ENCODE data around the gene ARHGAP24.

Gene ARHGAP24

DNA sequence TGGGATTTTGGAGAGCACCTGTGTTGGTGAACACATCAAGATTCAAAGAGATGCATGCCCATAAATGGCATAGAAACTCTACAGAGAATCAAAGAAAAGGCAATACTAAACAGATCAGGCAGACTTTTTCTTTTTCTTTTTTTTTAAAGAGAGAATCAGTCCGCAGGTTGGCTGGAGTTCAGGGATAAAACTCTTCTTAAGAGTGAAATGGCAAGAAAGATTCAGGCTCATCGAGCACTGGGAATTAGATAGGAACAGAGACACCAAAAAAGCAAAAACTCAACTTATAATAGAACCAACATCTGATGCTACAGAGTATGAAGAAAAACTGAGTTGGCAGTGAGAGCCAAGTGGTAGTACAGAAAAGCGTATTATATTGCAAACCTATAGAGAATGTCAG, 314.3 kb downstream of the ARHGAP24 start:
- no CpG with 5 or more reads among the region's 3 CpGs for WGBS (ENCODE audit: extremely low coverage, insufficient coverage, insufficient read length)
- H3K9me3 ChIP-seq (ENCODE audit: insufficient read depth, low read depth, low read length) = no peaks in the 10 kb centered on the region

GRCh38 chr4:85790582-85790981, 315.6 kb downstream of the ARHGAP24 start:
- no peak overlapping the region for H3K9ac ChIP-seq (ENCODE audit: low read length)
- H4K12ac ChIP-seq (ENCODE audit: low read depth, low read length) = no peak overlapping the region
- no peak overlapping the region for H2BK5ac ChIP-seq (ENCODE audit: low read depth, low read length, poor library complexity)
- H3K36me3 ChIP-seq (ENCODE audit: control insufficient read depth in 1 of 2, insufficient read depth in 2 of 2, low read length in 2 of 2) = no peaks in the 10 kb centered on the region
- no peak overlapping the region for H2AK5ac ChIP-seq (ENCODE audit: low read length)
- no peak overlapping the region for H2AFZ ChIP-seq (ENCODE audit: insufficient read depth, low read length, poor library complexity)
- no peaks in the 10 kb centered on the region for H3K79me2 ChIP-seq (ENCODE audit: control insufficient read depth, insufficient read depth, low read length, poor library complexity)
- H3K23ac ChIP-seq (ENCODE audit: low read length) = no peak overlapping the region
- H4K8ac ChIP-seq (ENCODE audit: low read depth, low read length) = no peak overlapping the region
- H3K14ac ChIP-seq (ENCODE audit: low read length) = no peak overlapping the region
- H3K4me3 ChIP-seq (ENCODE audit: low read depth, low read length) = no peak overlapping the region
- H3K27me3 ChIP-seq (ENCODE audit: insufficient read depth, low read length) = no peaks in the 10 kb centered on the region
- H4K91ac ChIP-seq (ENCODE audit: low read depth, low read length) = no peak overlapping the region
- H2BK120ac ChIP-seq (ENCODE audit: insufficient read depth, low read length, poor library complexity) = no peak overlapping the region
- H3K4ac ChIP-seq (ENCODE audit: low read depth, low read length) = no peak overlapping the region
- H3K79me1 ChIP-seq (ENCODE audit: low read length) = no peaks in the 10 kb centered on the region
- H3K27ac ChIP-seq (ENCODE audit: low read depth, low read length) = no peak overlapping the region
- no peak for DNase-seq
- H3K4me1 ChIP-seq (ENCODE audit: control insufficient read depth in 1 of 2, insufficient read depth in 2 of 2, low read length in 2 of 2) = no peaks in the 10 kb centered on the region
- no peaks in the 10 kb centered on the region for H3K9me3 ChIP-seq (ENCODE audit: insufficient read depth, low read depth, low read length)
- H3K18ac ChIP-seq (ENCODE audit: low read length) = no peak overlapping the region
- H3K4me2 ChIP-seq (ENCODE audit: low read length) = no peak overlapping the region
- H2BK12ac ChIP-seq (ENCODE audit: low read length) = no peak overlapping the region

More for the DNA sequence above, 314.3 kb downstream of the ARHGAP24 start:
- H3K27ac ChIP-seq (ENCODE audit: low read depth, low read length) = no peak overlapping the region
- DNase-seq = no peak
- H3K4me3 ChIP-seq (ENCODE audit: low read depth, low read length) = no peak overlapping the region
- no peak overlapping the region for H3K4ac ChIP-seq (ENCODE audit: low read depth, low read length)
- no peaks in the 10 kb centered on the region for H3K79me1 ChIP-seq (ENCODE audit: low read length)
- no peak overlapping the region for H3K18ac ChIP-seq (ENCODE audit: low read length)
- H3K4me2 ChIP-seq (ENCODE audit: low read length) = no peak overlapping the region
- no peak overlapping the region for H2AFZ ChIP-seq (ENCODE audit: insufficient read depth, low read length, poor library complexity)
- no peaks in the 10 kb centered on the region for H3K27me3 ChIP-seq (ENCODE audit: insufficient read depth, low read length)
- no peaks in the 10 kb centered on the region for H3K79me2 ChIP-seq (ENCODE audit: control insufficient read depth, insufficient read depth, low read length, poor library complexity)
- H3K9ac ChIP-seq (ENCODE audit: low read length) = no peak overlapping the region
- no peaks in the 10 kb centered on the region for H3K4me1 ChIP-seq (ENCODE audit: control insufficient read depth in 1 of 2, insufficient read depth in 2 of 2, low read length in 2 of 2)
- H2AK5ac ChIP-seq (ENCODE audit: low read length) = no peak overlapping the region
- no peak overlapping the region for H4K8ac ChIP-seq (ENCODE audit: low read depth, low read length)
- H3K14ac ChIP-seq (ENCODE audit: low read length) = no peak overlapping the region
- H2BK120ac ChIP-seq (ENCODE audit: insufficient read depth, low read length, poor library complexity) = no peak overlapping the region
- H4K12ac ChIP-seq (ENCODE audit: low read depth, low read length) = no peak overlapping the region
- no peak overlapping the region for H2BK5ac ChIP-seq (ENCODE audit: low read depth, low read length, poor library complexity)
- no peak overlapping the region for H2BK12ac ChIP-seq (ENCODE audit: low read length)
- no peak overlapping the region for H3K23ac ChIP-seq (ENCODE audit: low read length)
- H3K36me3 ChIP-seq (ENCODE audit: control insufficient read depth in 1 of 2, insufficient read depth in 2 of 2, low read length in 2 of 2) = no peaks in the 10 kb centered on the region
- no peak overlapping the region for H4K91ac ChIP-seq (ENCODE audit: low read depth, low read length)

GRCh38 chr4:85792376-85793232, 317.7 kb downstream of the ARHGAP24 start:
- Histone ChIP-seq H4K91ac (ENCODE audit: low read depth, low read length) (no peak overlapping the region), H2AFZ (ENCODE audit: insufficient read depth, low read length, poor library complexity) (no peak overlapping the region), H3K9me3 (ENCODE audit: insufficient read depth, low read depth, low read length) (no peaks in the 10 kb centered on the region), H2BK120ac (ENCODE audit: insufficient read depth, low read length, poor library complexity) (no peak overlapping the region), H3K4me3 (ENCODE audit: low read depth, low read length) (no peak overlapping the region), H3K9ac (ENCODE audit: low read length) (no peak overlapping the region), H2BK12ac (ENCODE audit: low read length) (no peak overlapping the region), H2AK5ac (ENCODE audit: low read length) (no peak overlapping the region), H3K4ac (ENCODE audit: low read depth, low read length) (no peak overlapping the region), H3K4me2 (ENCODE audit: low read length) (no peak overlapping the region), H4K12ac (ENCODE audit: low read depth, low read length) (no peak overlapping the region), H3K79me1 (ENCODE audit: low read length) (no peaks in the 10 kb centered on the region), H3K18ac (ENCODE audit: low read length) (no peak overlapping the region), H3K36me3 (ENCODE audit: control insufficient read depth in 1 of 2, insufficient read depth in 2 of 2, low read length in 2 of 2) (no peaks in the 10 kb centered on the region), H4K8ac (ENCODE audit: low read depth, low read length) (no peak overlapping the region), H3K23ac (ENCODE audit: low read length) (no peak overlapping the region), H3K27ac (ENCODE audit: low read depth, low read length) (no peak overlapping the region), H2BK5ac (ENCODE audit: low read depth, low read length, poor library complexity) (no peak overlapping the region), H3K4me1 (ENCODE audit: control insufficient read depth in 1 of 2, insufficient read depth in 2 of 2, low read length in 2 of 2) (no peaks in the 10 kb centered on the region), H3K14ac (ENCODE audit: low read length) (no peak overlapping the region), H3K27me3 (ENCODE audit: insufficient read depth, low read length) (no peaks in the 10 kb centered on the region), H3K79me2 (ENCODE audit: control insufficient read depth, insufficient read depth, low read length, poor library complexity) (no peaks in the 10 kb centered on the region)
- DNase-seq = no peak

DNA sequence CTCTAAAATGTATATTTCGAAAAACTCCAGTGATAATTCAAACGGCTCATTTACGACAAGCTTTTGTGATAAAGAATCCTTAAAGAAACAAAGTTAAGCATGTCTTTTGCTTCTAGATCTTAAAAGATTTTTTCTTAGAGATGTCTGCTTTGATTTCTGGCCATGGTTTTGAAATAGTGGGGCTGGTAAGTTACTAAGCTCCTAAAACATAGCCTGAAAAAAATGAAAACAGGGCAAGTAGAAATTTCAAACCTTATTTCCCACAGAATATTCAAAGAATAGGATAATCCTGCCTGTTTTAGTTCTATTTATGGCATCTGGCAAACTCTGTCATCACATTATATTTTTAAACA, 318.3 kb downstream of the ARHGAP24 start:
- Histone ChIP-seq H2BK120ac (ENCODE audit: insufficient read depth, low read length, poor library complexity) (no peak overlapping the region), H3K14ac (ENCODE audit: low read length) (no peak overlapping the region), H2AFZ (ENCODE audit: insufficient read depth, low read length, poor library complexity) (no peak overlapping the region), H4K91ac (ENCODE audit: low read depth, low read length) (no peak overlapping the region), H3K4me3 (ENCODE audit: low read depth, low read length) (no peak overlapping the region), H2BK5ac (ENCODE audit: low read depth, low read length, poor library complexity) (no peak overlapping the region), H2AK5ac (ENCODE audit: low read length) (no peak overlapping the region), H3K9me3 (ENCODE audit: insufficient read depth, low read depth, low read length) (no peaks in the 10 kb centered on the region), H3K23ac (ENCODE audit: low read length) (no peak overlapping the region), H4K8ac (ENCODE audit: low read depth, low read length) (no peak overlapping the region), H3K27ac (ENCODE audit: low read depth, low read length) (no peak overlapping the region), H4K12ac (ENCODE audit: low read depth, low read length) (no peak overlapping the region), H3K4me1 (ENCODE audit: control insufficient read depth in 1 of 2, insufficient read depth in 2 of 2, low read length in 2 of 2) (no peaks in the 10 kb centered on the region), H3K4ac (ENCODE audit: low read depth, low read length) (no peak overlapping the region), H3K79me2 (ENCODE audit: control insufficient read depth, insufficient read depth, low read length, poor library complexity) (no peaks in the 10 kb centered on the region), H3K9ac (ENCODE audit: low read length) (no peak overlapping the region), H3K36me3 (ENCODE audit: control insufficient read depth in 1 of 2, insufficient read depth in 2 of 2, low read length in 2 of 2) (no peaks in the 10 kb centered on the region), H3K18ac (ENCODE audit: low read length) (no peak overlapping the region), H3K27me3 (ENCODE audit: insufficient read depth, low read length) (no peaks in the 10 kb centered on the region), H3K79me1 (ENCODE audit: low read length) (no peaks in the 10 kb centered on the region), H2BK12ac (ENCODE audit: low read length) (no peak overlapping the region), H3K4me2 (ENCODE audit: low read length) (no peak overlapping the region)
- WGBS (ENCODE audit: extremely low coverage, insufficient coverage, insufficient read length) = no CpG with 5 or more reads among the region's 3 CpGs
- no peak for DNase-seq
